Osteoblast (primary cell): Measurements from ENCODE around the gene CCT2. TPM values are rescaled to one million over a fixed set of nuclear protein-coding genes. Genes with fewer than 3 reads are reported as not detected.
A peak's percentile ranks its signal among the peaks of the same experiment; 100 is the strongest.

Experiments used
- DNase-seq: peaks from one replicate; pipeline ENCODE4 v3.0.0; 2011; ENCODE audit warnings: low spot score, mixed read lengths; ENCODE audit not compliant: insufficient read length; ENCODE audit errors: missing footprints
- H2AFZ ChIP-seq: 2 replicates; pipeline ENCODE4 v1.6.0; 2011; ENCODE audit warnings: mild to moderate bottlenecking, low read length
- H3K27ac ChIP-seq: 2 replicates; pipeline ENCODE4 v1.5.1; 2011; ENCODE audit warnings: mild to moderate bottlenecking, low read depth, low read length, moderate library complexity
- H3K27me3 ChIP-seq: 2 replicates; pipeline ENCODE4 v1.6.0; 2012; ENCODE audit warnings: mild to moderate bottlenecking, control low read depth, inconsistent platforms, low read length, moderate library complexity; ENCODE audit not compliant: insufficient read depth
- H3K36me3 ChIP-seq: 2 replicates; pipeline ENCODE4 v1.5.1; 2011; ENCODE audit warnings: mild to moderate bottlenecking, low read length, control low read depth, moderate library complexity; ENCODE audit not compliant: insufficient read depth
- H3K4me1 ChIP-seq: 2 replicates; pipeline ENCODE4 v1.5.1; 2011; ENCODE audit warnings: mild to moderate bottlenecking, low read length, control low read depth, moderate library complexity; ENCODE audit not compliant: insufficient read depth
- H3K4me2 ChIP-seq: 2 replicates; pipeline ENCODE4 v1.6.0; 2011; ENCODE audit warnings: mild to moderate bottlenecking, low read length; ENCODE audit not compliant: insufficient read depth
- H3K4me3 ChIP-seq: fragments of 200-600 bp; sonication (generic); 3 replicates; pipeline ENCODE4 v1.5.1; 2012; ENCODE audit warnings: mild to moderate bottlenecking, low read length, inconsistent platforms; ENCODE audit not compliant: insufficient read depth
- H3K79me2 ChIP-seq: 2 replicates; pipeline ENCODE4 v1.6.0; 2012; ENCODE audit warnings: mild to moderate bottlenecking, low read length, control low read depth, inconsistent platforms; ENCODE audit not compliant: insufficient read depth
- H3K9me3 ChIP-seq: 2 replicates; pipeline ENCODE4 v1.5.1; 2011; ENCODE audit warnings: low read depth, low read length, control low read depth
- H4K20me1 ChIP-seq: 2 replicates; pipeline ENCODE4 v1.6.0; 2012; ENCODE audit warnings: mild to moderate bottlenecking, low read length, control low read depth; ENCODE audit not compliant: insufficient read depth
- CTCF ChIP-seq: IDR thresholded peaks from 2 replicates; pipeline ENCODE4 v1.5.1; 2011; ENCODE audit warnings: mild to moderate bottlenecking, low read depth, low read length, moderate library complexity; ENCODE audit errors: extremely low read depth
- total RNA-seq: library from RNA; depleted of rRNA; stranded (reverse); fragments of >200 nt; gene quantifications from 2 replicates; pipeline ENCODE4 v1.2.3, GENCODE V29; 2012

CCT2 gene
- total RNA-seq, 1 donor, result 187 TPM

- Histone ChIP-seq H2AFZ (no peak overlapping the region), H3K4me2 (no peak overlapping the region)
These were observed 7.0 kb upstream of the CCT2 start for GRCh38 chr12:69578283-69578682.

GRCh38 chr12:69579029-69579428 is 6.2 kb upstream of the CCT2 start:
- DNase-seq, result no peak
- no peaks in the 10 kb centered on the region for H3K79me2 ChIP-seq
- no peaks in the 10 kb centered on the region for H4K20me1 ChIP-seq
- no peak overlapping the region for H3K27ac ChIP-seq
- H3K27me3 ChIP-seq, result no peaks in the 10 kb centered on the region
- H3K36me3 ChIP-seq, result peaks cover 15% of the 10 kb centered on the region
- H3K4me2 ChIP-seq, result no peak overlapping the region
- TF ChIP-seq CTCF, result no peak
- no peak overlapping the region for H2AFZ ChIP-seq
- peaks cover 4% of the 10 kb centered on the region for H3K4me1 ChIP-seq
- H3K4me3 ChIP-seq, result no peak overlapping the region
- no peaks in the 10 kb centered on the region for H3K9me3 ChIP-seq

More at GRCh38 chr12:69578283-69578682, 7.0 kb upstream of the CCT2 start:
- no peak for TF ChIP-seq CTCF
- Histone ChIP-seq H3K79me2 (no peaks in the 10 kb centered on the region), H3K4me3 (no peak overlapping the region), H3K9me3 (no peaks in the 10 kb centered on the region), H4K20me1 (no peaks in the 10 kb centered on the region), H3K4me1 (peaks cover 4% of the 10 kb centered on the region), H3K27ac (no peak overlapping the region), H3K27me3 (no peaks in the 10 kb centered on the region), H3K36me3 (peaks cover 21% of the 10 kb centered on the region)
- DNase-seq, result no peak

- Histone ChIP-seq H3K9me3 (no peaks in the 10 kb centered on the region), H3K4me2 (no peak overlapping the region), H3K27me3 (no peaks in the 10 kb centered on the region), H3K79me2 (no peaks in the 10 kb centered on the region), H3K4me3 (no peak overlapping the region), H3K36me3 (peaks cover 5% of the 10 kb centered on the region), H2AFZ (no peak overlapping the region), H3K4me1 (peaks cover 3% of the 10 kb centered on the region), H3K27ac (no peak overlapping the region), H4K20me1 (no peaks in the 10 kb centered on the region)
- no peak for DNase-seq
- no peak for TF ChIP-seq CTCF
These were observed 5.2 kb upstream of the CCT2 start for GRCh38 chr12:69580074-69580473.

GRCh38 chr12:69583203-69583602 is 2.1 kb upstream of the CCT2 start:
- Histone ChIP-seq H3K9me3 (no peaks in the 10 kb centered on the region), H3K4me2 (no peak overlapping the region), H3K27ac (no peak overlapping the region), H4K20me1 (peaks cover 10% of the 10 kb centered on the region), H3K36me3 (peaks cover 15% of the 10 kb centered on the region), H3K27me3 (no peaks in the 10 kb centered on the region), H3K4me1 (peaks cover 4% of the 10 kb centered on the region), H2AFZ (no peak overlapping the region), H3K4me3 (no peak overlapping the region), H3K79me2 (peaks cover 17% of the 10 kb centered on the region)
- peak; percentile 20 for TF ChIP-seq CTCF
- peak; percentile 14 for DNase-seq
